ENCODE results near the gene GATAD2B.

GATAD2B gene

DNA sequence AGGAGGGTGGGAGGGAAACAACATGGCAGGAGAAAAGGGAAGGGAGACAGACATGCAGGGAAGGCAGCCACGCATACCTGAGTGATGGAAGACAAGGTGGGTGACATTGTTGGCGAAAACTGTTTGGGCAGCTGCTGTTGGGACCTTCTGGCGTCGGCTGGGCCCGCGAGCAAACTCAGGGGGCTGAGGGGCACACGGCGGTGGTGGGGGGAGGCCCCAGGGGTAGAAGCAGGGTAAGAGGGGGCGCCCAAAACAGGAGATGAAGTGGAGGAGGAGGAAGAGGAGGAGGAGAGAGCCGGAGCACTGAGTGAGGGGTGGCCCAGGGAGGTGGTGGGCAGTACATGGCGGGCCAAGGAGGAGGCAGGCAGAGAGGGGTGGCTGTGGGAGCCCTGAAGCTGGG, 28.4 kb upstream of the GATAD2B start:
- no peak for DNase-seq

GRCh38 chr1:153946622-153947241, 24.0 kb upstream of the GATAD2B start, which contains the start of gene DENND4B:
Gene DENND4B, minus strand, starts transcription at chr1:153946718. Its CDS starts 2,344 bp downstream, at chr1:153944374.
- DNase-seq: peak; percentile 87

GRCh38 chr1:153945795-153946621, 23.2 kb upstream of the GATAD2B start:
- DNase-seq: peak; percentile 78

DNA sequence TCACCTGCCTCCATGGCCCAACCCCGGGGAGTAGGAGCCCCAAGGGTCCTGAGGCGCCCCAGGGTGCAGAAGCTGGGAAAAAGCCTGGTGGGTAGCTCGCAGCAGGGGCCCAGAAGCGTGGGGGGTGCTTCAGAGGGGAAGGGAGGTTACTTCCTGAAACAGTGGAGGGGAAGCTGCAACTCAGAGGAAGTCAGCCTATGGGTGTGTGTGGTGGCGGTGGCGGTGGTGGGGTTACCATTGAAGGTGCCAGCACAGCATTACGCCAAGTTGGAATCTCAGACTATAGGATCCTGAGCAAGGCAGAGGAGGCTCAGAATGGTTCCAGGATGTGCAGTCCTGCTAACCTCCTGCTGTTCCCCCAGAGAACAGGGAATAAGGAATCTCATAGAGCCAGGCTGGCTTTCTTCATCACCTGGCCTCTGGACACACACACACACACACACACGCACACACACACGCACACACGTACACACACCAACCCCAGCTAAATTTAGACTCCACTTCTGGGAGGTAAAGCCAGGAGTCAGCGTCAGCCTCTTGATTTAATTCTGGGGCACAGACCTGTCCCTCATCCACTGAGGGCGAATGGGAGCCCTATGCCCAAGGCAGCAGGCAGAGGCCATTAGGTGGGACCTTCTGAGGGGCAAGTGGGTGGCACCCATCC, 22.5 kb upstream of the GATAD2B start:
- no peak for DNase-seq

GRCh38 chr1:153944827-153945117, 22.0 kb upstream of the GATAD2B start:
- DNase-seq: no peak

GRCh38 chr1:153944005-153944826, 21.4 kb upstream of the GATAD2B start:
- no peak for DNase-seq

- DNase-seq: no peak
These were observed 20.2 kb upstream of the GATAD2B start for GRCh38 chr1:153942766-153943549.

DNA sequence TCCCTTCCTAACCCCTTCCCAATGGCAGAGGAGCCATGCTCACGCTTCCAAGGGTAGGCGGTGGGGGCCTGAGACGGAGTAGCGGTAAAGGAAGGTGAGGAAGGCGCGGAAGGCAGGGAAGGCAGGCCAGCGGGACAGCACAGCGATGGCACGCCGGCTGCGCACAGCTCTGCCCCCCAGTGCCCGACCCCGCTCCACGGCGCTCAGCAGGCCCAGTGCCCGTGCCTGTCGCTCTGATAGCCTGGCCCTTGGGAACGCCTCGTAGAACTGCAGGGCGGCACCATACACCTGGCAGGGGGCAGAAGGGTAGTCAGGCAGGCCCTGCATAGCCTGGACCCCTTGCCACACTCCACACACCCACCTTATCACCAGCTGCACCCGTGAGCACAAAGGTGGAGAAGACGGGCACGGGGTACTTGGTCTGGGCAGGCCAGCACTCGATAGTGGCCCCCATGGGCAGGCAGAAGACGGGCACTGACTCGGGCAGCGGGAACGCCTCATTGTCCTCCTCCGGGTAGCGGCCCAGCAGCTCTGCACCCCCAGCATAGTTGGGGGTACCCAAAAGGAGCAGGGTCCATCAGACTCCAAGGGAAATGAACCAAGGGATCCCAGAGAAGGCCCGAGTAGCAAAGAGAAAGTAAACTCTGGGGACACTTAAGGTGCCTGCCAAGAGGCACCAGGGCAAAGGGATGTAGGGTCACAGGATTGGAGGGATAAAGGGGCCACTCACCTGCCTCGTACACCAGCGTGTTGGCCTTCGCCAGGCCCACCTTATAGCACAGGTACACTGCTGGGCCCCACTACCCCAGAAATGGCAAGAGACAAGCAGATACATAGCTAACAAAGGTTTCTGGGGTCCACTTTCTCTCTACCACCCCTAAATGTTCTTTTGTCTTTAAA, 19.3 kb upstream of the GATAD2B start:
- no peak for DNase-seq

DNA sequence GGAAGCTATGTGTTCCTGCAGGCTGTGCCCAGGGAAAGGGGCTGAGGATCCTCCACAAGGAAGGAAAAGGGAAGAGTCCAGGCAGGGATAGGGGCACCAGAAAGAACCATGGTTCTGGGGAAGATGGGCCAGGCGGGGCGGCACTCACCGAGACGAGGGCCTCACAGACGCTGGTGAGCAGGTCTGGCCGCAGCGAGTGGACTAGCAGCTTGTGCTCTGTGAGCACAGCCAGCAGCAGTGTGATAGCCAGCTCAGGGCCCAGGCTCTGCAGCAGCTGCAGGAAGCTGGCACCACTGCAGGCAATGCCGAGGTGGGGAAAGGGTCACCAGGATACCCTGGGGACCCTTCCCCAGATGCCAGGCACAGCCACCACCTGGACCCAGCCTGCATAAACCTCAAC, 18.0 kb upstream of the GATAD2B start:
- no peak for DNase-seq

DNA sequence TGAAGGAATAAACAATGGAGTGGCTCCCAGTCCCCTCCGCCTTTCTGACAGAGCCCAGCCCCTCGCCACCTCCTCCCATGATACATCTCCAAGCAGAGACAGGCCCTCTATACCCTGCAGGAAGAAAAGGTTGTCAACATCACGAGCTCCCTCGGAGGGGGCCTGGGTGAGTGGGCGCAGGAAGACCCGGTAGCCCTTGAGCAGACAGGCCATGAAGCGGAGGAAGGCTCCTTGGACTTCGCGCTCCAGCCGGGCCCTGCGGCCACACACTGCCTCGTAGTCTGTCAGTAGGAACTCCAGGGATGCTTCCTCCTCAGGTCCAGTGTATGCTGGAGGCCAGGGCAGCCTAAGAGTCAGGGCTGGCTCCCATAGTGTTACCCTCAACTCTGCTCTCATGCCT, 16.7 kb upstream of the GATAD2B start:
- DNase-seq: no peak

DNA sequence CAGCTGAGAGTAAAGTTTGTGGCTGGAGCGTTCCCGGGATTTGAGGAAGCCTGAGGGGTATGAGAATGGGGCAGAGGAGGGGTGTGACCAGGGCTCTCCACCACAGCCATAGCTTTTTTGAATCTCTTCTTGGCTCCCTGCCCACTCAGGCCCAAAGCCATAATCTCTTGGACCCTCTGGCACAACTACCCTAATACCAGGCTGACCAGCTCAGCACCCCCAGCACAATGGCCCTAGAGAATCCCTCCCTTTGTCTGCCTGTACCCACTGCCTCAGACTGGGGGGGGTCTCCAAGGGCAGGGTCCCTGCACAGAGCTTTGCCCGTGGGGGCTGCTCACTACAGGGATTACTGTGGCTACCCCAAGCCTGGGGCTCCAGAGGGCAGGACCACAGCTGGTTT, 16.2 kb upstream of the GATAD2B start:
- DNase-seq: no peak

- DNase-seq: no peak
These were observed 14.6 kb upstream of the GATAD2B start for GRCh38 chr1:153937331-153937730.

GRCh38 chr1:153936011-153936802, 13.4 kb upstream of the GATAD2B start:
- no peak for DNase-seq

DNA sequence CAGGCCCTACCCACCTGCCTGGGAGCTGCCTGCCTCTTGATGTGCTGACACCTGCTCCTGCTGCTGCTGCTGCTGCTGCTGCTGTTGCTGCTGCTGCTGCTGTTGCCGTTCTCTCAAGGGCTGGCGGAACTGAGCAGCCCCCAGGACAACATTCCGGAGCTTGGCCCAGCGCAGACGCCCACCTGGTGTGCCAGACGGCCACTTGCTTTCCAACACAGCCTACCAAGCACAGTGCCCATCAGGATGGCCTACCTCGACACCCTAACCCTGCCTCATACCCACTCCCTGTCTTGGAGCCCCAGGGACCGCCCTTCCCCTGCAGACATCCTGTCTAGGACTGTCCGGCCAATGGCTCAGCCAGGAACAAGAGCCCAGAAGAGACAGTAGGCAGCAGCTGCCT, 12.0 kb upstream of the GATAD2B start:
- no peak for DNase-seq

GRCh38 chr1:153933955-153934354, 11.2 kb upstream of the GATAD2B start:
- DNase-seq: no peak

DNA sequence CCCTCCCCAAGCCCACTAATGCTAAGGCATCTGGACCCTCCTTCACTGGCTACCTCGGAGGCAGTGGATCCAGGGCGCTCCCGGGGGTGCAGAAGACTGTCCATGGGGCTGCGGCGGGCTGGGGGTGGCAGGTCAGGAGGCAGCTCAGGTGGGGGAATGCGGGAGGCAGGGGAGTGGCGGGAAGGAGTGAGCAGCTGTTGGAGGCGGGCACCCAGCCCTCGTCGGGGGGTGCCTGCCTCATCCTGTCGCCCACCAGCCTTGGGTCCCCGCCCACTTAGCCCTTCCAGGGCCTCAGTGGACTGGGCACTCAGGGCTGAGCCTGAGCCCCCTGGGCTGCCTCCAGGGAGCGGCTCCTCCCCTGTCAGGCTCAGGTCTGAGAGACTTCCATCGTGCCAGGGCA, 10.7 kb upstream of the GATAD2B start:
- DNase-seq: no peak

DNA sequence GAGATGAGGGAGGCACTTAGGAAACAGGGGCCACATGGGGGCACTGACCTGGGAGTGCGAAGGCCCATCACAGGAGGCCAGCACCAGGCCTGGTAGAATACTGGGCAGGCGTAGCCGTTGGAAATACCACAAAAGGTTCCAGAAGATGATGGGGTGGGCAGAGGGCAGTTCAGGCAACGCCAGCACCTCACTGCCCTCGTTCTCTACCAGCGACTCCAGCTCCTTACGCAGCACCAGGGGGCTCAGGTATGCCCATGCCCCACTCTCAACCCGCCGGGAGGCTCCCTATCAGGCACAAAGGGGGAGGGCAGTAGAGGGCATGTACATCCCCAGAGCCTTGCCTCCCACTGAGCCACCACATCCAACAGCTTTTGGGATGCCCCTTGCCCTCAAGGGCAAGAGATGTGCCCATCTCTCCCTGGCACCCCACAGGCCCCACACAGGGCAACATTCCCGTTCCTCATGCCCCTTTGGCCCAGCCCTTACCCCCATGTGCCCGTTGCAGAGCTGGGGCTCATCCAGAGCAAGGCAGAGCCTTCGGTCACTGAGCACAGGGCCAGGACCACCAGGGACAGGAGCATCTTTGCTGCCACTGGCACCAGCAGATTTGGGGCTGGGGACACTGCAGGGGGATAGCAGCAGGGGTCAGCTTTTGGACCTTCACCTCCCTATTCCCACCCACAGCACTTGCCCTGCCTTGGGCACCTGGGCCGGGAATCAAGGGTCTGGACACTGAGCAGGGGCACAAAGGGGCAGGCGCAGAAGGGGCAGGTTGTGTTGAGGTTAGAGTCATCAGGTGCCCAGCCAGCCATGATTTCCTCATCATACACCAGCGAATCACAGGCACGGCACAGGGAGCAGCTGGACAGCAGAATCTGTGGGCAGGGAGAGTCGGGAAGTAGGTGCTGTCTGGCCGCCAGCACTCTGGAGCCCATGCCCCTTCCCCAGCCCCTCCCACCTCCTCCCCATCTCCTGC, 9.7 kb upstream of the GATAD2B start:
- DNase-seq: no peak

GRCh38 chr1:153929981-153930948, 7.5 kb upstream of the GATAD2B start:
- no peak for DNase-seq
